Activated CD4-positive, alpha-beta T cell treated with anti-CD3 and anti-CD28 coated beads, Interleukin-2, Interleukin-6, amounts not matched to agents 100 ng/mL and 50 ng/mL, durations not matched to agents 16 hours and 8 hours (primary cell): ENCODE data around the gene MTG1.

Source experiments
- DNase-seq: peaks from one replicate; pipeline ENCODE4 v3.0.0-alpha.2; 2020

The MTG1 gene, protein sequence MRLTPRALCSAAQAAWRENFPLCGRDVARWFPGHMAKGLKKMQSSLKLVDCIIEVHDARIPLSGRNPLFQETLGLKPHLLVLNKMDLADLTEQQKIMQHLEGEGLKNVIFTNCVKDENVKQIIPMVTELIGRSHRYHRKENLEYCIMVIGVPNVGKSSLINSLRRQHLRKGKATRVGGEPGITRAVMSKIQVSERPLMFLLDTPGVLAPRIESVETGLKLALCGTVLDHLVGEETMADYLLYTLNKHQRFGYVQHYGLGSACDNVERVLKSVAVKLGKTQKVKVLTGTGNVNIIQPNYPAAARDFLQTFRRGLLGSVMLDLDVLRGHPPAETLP

DNA sequence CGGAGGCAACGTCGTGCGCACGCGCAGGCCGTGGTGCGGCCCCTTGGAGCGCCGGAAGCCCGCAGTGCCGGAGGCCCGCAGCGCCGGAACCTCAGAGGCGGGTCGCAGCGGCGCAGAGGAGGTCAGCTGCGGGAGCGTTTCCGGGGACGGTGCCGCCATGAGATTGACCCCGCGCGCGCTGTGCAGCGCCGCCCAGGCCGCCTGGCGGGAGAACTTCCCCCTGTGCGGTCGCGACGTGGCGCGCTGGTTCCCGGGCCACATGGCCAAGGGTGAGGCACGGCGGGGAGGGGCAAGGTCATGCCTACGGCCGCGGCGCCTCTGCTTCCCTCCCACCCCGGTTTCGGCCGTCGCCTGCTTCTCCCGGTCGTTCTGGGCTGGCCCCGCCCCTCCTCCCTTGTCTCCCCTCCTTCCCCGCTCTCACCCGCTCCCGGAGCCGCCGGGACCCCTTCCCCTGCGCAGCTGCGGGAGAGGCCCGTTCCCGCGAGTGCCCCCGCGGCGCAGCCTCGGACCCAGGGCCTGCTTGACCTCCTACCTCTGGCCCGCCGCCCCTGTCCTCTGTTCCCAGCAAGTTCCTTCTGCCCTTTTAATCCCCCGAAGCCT is at the start of gene MTG1:
Gene MTG1 (plus strand): TSS at position 94 of the 600 bp plus-strand sequence. CDS start 64 bp downstream, at position 158.
- peak; percentile 98 for DNase-seq

DNA sequence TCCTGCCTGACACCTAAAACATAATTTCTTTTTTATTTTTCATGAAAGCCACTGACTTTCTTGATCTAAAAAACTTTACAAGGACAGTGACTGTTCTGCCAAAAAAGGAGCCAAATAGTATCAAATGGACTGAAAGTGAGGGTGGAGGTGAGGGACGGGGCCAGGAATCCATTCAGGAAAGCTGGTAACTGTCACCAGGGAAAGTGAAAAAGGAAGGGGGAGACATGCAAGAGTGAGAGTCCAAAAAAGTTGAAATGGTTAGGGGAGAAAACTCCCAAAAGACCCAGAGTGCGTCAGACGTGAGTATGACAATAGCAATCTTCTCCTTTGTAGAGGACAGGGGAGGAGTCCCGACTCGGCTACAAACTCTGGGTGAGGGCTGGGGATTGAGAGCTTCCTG is 49.7 kb upstream of the MTG1 start:
- no peak for DNase-seq

DNA sequence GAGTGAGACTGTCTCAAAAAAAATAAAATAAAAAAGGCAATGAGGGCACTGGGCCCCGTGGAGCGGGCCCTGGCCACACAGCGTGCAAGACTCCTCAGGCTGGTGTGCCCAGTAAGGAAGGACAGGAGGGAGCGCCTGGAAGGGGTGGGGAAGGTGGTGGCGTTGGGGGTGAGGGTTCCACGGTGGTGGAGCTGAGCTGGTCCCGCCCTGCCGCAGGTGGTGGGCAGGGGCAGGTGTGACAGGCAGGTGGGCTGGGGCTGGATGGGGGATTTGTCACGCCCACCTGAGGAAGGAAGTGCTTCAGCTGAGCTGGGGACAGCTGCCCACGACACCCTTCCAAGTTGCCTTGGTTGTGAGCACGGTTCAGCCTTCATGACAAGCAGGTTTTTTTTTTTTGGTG is 47.5 kb upstream of the MTG1 start:
- DNase-seq: no peak

DNA sequence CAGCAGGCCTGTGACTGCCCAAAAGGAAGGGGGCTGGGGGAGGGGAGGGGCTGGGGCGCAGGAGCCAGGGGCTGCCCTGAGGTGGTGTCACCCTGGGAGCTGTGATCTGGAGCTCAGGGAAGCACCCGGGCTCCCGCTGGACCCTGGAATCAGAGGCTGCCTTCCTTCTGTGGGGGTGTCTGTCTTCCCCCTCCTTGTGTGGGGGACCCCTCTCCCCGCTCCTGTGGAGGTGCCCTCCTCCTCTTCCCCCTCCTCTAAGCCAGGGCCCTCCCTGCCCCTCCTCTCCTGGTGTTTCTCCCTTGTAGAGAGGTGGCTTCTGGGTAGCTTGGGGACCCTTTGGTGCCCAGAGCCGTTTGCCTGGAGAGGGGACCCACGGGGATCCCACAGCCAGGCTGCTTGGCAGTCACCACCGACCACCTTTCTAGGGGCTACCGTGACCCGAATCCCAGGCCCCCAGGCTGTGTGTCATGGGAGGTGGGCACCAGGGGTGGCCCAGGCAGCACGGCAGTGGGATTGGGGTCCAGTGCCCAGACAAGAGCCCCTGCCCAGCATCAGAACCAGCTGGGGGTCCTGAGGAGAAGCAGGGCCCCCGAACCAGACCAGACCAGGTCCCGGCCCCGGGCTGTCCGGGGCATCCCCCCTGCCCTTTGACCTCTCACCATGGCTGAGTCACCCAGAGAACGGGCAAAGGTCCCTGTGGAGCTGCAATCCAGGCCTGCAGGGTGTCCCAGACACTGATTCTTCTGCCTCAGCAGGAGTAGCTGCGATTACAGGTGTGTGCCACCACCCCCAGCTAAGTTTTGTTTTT is 46.0 kb upstream of the MTG1 start:
- no peak for DNase-seq

DNA sequence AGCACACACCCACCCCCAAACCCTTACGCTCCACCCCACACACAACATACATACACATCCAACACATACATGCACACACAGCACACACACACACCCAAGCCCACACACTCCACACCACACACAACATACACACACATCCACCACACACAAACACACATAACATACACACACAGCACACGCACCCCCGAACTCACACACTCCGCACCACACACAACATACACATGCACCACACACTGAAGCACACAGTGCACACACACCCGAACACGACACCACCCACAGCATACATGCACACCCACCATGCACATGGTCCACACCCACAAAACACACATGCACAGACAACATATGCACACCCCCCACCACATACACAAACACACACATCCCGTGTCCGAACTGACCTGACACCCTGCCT is 44.8 kb upstream of the MTG1 start:
- no peak for DNase-seq

DNA sequence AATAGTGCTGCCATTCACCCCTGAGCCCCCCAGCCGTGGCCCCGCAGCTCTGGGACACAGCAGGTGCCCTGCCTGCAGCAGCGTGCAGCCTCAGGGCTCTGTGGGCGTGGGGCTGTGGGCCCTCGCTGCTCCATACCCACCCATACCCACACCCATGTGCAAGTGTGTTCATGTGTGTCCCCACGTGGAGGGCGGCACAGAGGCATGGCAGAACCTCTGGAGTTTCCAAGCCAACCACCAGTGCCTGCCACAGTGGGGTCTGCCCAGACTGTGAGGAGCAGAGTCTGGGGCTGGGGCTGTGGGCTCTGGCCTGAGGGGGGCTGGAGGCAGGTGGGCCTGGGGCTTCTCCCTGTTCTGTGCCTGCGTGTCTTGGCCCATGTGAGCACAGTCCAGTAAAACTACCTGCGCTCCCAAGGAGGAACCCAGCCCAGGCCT is 44.4 kb upstream of the MTG1 start:
- no peak for DNase-seq

DNA sequence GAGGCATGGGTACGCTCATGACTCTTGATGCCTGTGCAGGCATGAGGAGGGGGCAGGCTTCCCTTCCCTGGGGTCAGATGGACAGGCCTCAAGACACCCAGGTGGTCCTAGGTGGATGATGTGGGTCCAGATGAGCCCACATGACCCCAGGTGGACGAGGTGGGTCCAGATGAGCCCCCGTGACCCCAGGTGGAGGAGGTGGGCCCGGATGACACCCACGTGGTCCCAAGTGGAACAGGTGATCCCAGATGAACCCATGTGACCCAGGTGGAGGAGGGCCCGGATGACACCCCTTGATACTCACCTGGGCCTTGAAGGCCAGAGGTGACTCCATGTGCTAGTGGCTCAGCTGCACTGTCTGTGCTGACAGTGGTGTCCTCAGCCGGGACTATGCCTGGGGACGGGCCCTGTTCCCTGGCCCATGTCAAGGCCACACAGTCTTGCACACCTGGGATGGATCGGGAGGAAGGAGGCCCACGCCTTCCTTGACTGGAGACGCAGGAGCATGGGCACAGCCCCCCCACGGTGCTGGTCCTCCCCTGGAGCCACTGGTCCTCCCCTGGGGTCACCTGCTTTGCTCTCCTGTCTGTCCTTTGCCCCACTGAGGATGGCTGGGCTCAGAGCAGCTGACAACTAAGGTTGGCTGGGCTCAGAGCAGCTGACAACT is 43.5 kb upstream of the MTG1 start:
- DNase-seq: no peak

DNA sequence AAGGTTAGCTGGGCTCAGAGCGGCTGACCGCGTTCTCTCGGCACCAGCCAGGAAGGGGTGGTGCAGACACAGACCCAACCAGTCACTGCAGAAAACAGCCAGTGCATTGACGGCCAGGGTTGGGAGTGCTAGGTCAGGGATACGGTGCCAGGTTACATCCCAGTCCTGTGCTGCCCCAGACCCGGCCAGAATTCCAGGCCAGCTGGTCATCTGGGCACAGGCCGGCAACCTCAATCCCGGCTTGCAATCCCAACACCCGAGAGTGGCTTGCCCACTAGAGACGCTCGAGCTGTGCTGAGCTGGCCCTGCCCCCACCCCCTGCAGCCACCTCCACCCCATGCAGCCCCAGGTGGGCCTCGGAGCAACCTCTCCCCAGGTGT is 43.0 kb upstream of the MTG1 start:
- no peak for DNase-seq

DNA sequence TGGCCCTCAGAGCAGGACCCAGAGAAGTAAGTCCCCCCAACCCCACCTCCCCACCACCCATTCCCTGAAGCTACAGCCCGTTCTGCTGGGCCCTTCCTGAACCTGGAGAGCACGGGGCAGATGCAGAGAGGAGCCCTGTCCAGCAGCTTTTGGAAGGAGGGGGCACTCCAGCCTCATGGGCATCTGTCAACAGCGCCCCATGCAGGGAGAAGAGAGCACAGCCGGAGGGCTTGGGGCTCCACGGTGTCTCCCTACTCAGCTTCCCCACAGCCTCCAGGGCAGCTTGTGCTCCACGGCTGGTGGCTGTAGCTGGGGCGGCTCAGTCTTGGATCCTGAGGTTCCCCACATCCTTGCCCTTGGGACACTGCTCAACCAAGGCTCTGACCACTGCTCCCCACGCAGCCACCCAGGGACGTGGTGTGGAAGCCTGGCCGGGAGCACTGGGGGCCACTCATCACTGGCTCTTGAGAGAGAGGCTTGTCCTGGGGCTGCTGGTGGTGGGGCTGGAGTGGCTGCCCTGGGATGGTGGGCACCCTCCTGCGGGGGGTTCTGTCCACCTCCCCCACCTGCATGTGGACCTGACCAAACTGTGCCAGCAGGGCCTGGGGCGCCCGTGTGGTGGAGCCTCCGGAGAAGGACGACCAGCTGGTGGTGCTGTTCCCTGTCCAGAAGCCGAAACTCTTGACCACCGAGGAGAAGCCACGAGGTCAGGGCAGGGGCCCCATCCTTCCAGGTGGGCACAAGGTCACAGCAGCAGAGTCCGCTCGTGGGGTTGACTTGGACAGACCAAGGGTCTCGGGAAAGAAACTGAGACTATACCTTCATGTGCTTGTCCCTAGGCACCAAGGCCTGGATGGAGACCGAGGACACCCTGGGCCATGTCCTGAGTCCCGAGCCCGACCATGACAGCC is 42.3 kb upstream of the MTG1 start:
- no peak for DNase-seq

DNA sequence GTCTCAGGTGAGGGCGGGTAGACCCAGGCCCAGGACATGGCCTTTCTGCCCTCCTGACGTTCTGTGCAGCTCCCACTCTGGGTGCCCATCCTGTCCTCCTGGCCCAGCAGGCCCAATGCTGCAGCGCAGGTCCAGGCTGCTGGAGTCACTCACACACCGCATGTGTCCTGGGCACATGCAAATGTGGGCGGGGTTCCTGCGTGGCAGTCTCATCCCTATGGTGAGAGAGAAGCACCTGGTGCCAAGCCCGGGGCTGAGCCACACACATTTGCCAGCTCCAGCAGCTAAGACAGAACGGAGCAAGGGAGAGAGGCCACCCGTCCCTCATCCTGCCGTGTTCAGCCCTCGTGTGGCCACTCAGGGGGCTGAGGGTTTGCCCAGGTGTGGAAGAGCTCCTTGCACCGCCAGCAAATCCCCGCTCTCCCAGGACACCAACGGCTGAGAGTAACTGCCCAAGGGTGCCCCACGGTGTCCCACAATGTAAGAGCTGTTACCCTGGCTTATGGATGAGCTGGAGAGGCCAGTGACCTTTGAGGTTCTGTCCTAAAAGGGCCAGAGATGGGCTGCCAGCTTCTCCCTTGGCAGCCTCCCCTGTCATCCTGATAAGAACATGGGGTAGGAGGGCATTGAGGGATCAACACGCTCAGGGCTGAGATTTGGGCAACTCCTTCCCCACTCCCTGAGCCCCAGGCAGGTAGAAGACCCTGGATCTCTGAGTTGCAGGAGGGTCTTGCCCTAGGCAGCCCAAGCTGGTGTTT is 40.6 kb upstream of the MTG1 start:
- no peak for DNase-seq

DNA sequence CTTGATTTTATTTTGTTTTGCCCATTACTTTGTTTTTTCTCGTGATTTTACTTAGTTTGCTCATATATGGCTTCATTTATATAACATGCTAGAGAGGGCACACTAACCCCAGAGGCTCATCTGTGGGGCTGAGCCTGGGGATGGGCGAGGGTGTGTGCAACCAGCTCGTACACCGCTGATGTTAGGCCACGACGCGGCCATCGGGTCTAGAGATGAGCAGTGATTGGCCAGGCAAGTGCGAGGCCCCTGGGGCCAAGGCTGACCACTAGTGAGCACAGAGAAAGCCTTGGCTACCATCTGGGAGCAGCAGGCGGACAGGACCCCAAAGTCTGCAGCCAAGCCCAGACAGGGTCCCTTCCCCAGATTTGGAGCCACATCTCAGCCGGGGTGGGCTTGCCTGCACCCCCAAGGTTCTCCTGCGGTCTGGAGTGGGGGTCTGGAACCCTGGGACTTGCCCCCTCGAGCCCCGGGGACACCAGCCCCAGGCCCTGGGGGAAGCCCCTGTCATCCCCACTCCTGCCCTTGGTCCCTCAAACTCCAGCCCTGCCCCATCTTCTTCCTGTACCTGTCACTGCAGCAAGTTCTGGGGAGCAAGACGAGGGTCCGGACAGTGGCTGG is 39.9 kb upstream of the MTG1 start:
- DNase-seq: no peak

DNA sequence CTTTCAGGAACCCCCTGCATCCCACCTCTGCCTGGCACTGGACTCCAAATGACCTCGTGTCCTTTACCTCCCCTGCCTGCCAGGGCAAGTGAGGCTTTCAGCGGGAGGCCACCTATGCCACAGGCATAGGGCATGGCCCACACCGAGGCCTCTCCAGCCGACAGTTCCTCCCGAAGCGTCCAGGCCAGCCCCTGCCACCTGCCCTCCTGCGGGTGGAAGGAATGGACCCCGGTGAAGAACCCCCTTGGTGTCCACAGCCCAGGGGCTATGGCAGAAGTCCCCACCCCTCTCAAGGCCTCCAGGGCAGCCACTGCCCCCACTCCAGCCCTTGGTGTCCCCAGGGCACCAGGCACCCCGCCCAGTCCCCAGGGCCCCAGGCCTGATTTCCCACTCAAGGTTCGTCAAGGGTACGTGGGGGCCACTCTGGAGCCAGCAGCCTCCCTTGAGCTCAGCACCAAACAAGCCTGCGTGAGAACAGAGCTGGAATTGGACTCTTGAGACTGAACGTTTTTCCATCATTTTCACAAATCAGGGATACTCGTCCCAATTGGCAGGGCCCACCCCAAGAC is 39.2 kb upstream of the MTG1 start:
- DNase-seq: no peak

DNA sequence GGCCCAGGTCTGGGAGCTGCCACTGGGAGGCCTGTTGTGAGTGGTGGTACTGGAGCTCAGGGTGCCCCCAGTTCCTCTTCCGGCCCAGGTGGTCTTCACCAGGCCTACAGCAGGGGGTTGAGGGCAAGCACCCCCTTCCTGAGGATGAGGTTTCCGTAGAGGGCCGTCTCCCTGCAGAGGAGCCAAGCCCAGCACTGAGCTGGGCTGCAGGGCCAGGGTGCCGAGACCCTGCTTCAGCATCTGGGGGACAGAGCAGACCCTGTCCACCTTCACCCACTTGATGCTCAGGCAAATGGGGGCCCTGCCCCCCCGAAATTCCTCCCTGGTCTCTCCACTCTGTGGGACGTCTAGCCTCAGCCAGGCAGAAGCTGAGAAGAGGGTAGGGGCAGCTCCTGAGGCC is 38.7 kb upstream of the MTG1 start:
- no peak for DNase-seq

DNA sequence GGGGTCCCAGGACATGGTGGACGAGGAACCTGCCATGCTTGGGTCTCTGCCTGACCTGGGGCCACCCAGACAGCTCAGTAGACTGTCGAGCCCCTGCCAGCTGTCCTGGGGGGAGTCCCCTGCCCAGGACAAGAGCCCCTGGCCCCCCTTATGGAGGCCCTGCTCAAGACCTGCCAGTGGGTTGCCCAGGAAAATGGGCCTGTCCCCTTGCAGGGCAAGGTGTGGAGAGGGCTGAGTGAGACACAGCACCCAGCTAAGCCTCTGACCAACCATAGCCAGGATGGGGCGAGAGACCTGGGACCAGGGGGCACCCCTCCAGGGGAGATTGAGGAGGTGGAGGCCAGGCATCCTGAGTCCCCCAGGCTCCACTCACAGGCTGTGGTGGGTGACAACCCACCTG is 38.0 kb upstream of the MTG1 start:
- no peak for DNase-seq

DNA sequence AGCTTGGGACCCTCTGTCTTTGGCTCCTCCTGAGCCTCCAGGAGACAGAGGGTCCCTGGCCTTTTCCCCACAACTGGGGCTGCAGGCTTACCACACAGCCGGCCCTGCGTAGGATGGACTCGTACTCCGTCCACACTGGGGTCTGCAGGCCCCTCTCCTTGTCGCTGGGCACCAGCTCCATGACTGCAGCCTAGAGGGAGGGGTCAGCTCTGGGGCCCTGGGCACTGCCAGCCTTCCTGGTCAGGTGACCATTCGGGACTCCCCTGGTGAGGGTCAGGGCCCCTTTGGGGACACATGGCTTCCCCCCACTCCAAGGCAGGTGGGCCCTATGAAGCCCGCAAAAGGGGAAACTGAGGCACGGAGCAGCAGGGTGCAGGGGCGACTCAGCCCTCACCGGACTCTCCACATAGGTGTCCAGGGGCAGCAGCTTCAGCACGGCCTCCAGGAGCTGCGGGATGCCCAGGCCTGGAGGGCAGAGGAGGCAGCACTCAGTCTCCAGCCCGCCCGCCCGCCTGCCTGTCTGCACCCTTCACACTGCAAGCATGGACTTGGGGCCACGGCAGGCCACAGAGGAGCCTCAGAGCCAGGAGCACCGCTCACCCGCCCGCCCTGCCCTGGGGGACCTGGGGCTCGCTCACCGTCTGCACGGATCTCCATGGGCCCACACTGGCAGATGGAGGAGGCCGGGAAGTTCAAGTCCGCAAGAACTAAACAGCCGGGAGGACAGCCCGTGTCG is 37.2 kb upstream of the MTG1 start:
- no peak for DNase-seq

DNA sequence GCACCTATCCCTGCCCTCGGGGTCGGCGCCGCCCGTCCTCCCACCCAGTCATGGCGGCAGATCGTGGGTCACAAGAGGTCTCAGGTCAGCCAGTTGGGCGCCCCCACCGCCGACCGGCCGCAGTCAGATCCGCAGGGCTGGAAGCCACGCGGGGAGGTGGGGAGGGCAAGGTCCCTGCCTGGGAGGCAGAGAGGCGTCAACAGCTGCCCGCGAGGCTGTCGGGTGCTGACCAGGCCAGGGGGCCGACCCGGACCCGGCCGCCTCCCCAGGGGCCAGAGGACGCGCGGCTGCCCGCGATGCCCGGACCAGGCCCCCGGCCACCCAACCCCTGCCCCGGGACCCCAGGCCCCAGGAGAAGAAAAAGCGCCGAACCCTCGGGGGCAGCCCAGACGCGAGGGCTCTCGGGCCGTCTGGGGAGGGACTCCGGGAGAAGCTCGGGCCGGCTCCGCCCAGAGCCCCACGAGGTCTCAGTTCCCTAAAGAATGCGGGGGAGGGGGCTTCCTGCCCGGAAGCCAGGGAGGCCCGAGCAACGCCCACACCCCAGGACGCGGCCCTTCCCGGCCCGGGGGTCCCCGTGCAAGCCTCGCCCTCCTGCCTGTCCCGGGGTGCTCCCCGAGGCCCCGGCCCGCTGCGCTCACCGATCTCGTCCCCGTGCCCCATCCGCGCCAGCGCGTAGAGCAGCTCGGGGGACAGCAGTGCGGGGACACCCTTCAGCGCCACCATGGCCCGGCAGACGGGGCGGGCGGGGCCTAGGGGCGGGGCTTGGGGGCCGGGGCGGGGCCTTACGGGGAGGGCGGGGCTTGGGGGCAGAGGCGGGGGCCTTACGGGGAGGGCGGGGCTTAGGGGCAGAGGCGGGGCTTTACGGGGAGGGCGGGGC is 36.4 kb upstream of the MTG1 start, which contains the start of gene FUOM:
Gene FUOM (minus strand): TSS at position 735 of the 877 bp plus-strand sequence. CDS start 12 bp downstream, at position 723.
- DNase-seq: peak; percentile 72

DNA sequence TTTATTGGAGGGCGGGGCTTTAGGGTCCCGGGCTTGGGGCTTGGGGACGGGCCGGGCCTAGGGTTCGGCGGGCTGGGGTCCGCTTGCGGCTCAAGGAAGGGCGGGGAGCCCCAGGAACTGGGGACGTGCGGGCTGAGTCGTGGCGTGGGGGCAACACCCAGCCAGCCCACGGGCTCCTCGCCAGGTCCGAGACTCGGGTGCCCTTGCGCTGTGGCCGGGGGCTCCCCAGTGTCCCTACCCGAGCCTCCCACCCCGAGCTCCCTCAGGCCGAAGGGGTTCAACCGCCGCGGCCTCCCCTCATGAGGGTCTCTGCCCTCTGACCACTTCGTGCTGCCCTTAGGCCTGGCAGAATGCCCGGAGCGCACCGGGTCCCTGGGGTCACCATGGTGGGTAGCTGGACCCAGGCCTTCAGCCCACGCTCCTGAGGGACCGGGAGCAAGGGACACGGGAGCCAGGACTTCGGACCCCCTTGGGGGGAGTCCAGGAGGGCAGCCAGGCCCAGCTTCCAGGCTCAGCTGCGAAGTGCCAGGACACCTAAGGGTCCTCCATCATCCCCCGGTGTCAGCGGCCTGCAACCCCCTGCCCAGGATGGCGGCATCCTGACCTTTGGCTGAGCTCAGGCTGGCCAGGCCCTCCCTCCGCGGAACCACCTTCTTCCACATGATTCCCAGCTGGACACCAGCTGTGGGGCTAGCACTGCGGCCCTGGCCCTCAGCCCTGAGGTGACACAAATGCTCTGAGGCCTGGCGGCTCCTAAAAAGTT is 35.6 kb upstream of the MTG1 start:
- DNase-seq: no peak

DNA sequence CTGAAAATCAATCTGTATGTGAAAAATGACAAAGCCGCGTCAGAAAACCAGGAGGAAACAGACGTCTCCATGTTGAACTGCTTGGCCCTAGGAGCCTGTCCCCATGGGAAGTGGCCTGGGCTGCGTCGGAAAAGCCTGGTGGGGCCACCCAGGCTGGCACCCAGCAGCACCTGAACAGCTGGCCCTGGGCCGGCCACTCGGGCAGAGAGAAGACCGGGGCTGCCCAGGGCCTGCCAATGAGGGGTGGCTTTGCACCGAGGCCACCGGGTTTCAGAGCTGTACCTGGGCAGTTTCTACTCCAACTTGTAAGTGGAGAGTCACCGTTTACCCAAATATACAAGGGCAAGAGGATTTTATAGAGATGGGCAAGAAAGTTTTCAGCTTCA is 35.0 kb upstream of the MTG1 start:
- DNase-seq: no peak
